Activated T-cell treated with anti-CD3 and anti-CD28 coated beads, Interleukin-2, amount 50 U/mL, for 72 hours (primary cell): ENCODE results near the gene EXOC3L1. TPM values are rescaled to one million over a fixed set of nuclear protein-coding genes. Genes with fewer than 3 reads are reported as not detected.

Source experiments
- ATAC-seq, 2 donors: fragments of 150-1000 bp; cut with Tn5 transposase; replicated peaks in 1 of 2; 2 replicates each; pipeline ENCODE4 v1.10.0; 2021; ENCODE audit warnings: moderate library complexity in 2 of 2, mild to moderate bottlenecking in 1 of 2
- DNase-seq, 2 donors: peaks; one replicate each; pipeline ENCODE4 v3.0.0; 2021 to 2022; ENCODE audit warnings: mixed read lengths in 1 of 2
- H3K27ac Mint-ChIP-seq: one replicate; pipeline ENCODE4 v1.8.0; 2022; ENCODE audit warnings: mild to moderate bottlenecking, moderate library complexity, mixed read lengths
- H3K27me3 Mint-ChIP-seq: one replicate; pipeline ENCODE4 v1.8.0; 2022; ENCODE audit warnings: low read depth, mixed read lengths
- H3K36me3 Mint-ChIP-seq, 2 donors: one replicate each; pipeline ENCODE4 v1.8.0; 2022; ENCODE audit warnings: mixed read lengths in 2 of 2, mild to moderate bottlenecking in 1 of 2; ENCODE audit not compliant: insufficient read depth in 2 of 2
- H3K4me1 Mint-ChIP-seq: one replicate; pipeline ENCODE4 v1.8.0; 2022; ENCODE audit warnings: low read depth, mixed read lengths
- H3K4me3 Mint-ChIP-seq, 2 donors: one replicate each; pipeline ENCODE4 v1.8.0; 2022; ENCODE audit warnings: mild to moderate bottlenecking in 2 of 2, mixed read lengths in 2 of 2, moderate library complexity in 2 of 2
- H3K9me3 Mint-ChIP-seq, 2 donors: one replicate each; pipeline ENCODE4 v1.8.0; 2022; ENCODE audit warnings: mixed read lengths in 2 of 2
- total RNA-seq, 2 donors: library from RNA; stranded (reverse); gene quantifications; one replicate each; pipeline ENCODE4 v1.2.3, GENCODE V29; 2022

EXOC3L1 gene
- total RNA-seq, 2 donors from 2014 or later = not detected

- peaks cover 63% of the 10 kb centered on the region for H3K4me1 Mint-ChIP-seq
- no peak overlapping the region for H3K27ac Mint-ChIP-seq
- peaks cover 0 to 5% of the 10 kb centered on the region in 2 donors for H3K36me3 Mint-ChIP-seq
- no peaks in the 10 kb centered on the region for H3K9me3 Mint-ChIP-seq
- DNase-seq = no peak
- H3K4me3 Mint-ChIP-seq = peak overlapping the region; percentile 22 to 43
- peaks cover 19% of the 10 kb centered on the region for H3K27me3 Mint-ChIP-seq
- ATAC-seq = no peak
Measured at GRCh38 chr16:67156143-67156844, 33.6 kb downstream of the EXOC3L1 start.

GRCh38 chr16:67155295-67156142 is 34.4 kb downstream of the EXOC3L1 start:
- ATAC-seq (peak; percentile 37), DNase-seq (peak; percentile 82 to 91)
- Mint-ChIP-seq H3K27me3 (peaks cover 23% of the 10 kb centered on the region), H3K27ac (no peak overlapping the region), H3K4me1 (peaks cover 60% of the 10 kb centered on the region), H3K4me3 (peak overlapping the region; percentile 78 to 82), H3K36me3 (peaks cover 0 to 1% of the 10 kb centered on the region in 2 donors), H3K9me3 (no peaks in the 10 kb centered on the region)

GRCh38 chr16:67154578-67155294 is 35.2 kb downstream of the EXOC3L1 start:
- H3K36me3 Mint-ChIP-seq = peaks cover 0 to 1% of the 10 kb centered on the region in 2 donors
- ATAC-seq = no peak
- H3K27ac Mint-ChIP-seq = no peak overlapping the region
- no peak for DNase-seq
- no peaks in the 10 kb centered on the region for H3K9me3 Mint-ChIP-seq
- H3K27me3 Mint-ChIP-seq = peaks cover 23% of the 10 kb centered on the region
- H3K4me1 Mint-ChIP-seq = peaks cover 57% of the 10 kb centered on the region
- peak overlapping the region; percentile 78 to 82 for H3K4me3 Mint-ChIP-seq

GRCh38 chr16:67151431-67152097 is 38.4 kb downstream of the EXOC3L1 start:
- Mint-ChIP-seq H3K9me3 (no peaks in the 10 kb centered on the region), H3K4me3 (peak overlapping the region; percentile 80 to 81), H3K36me3 (peaks cover 3 to 12% of the 10 kb centered on the region in 2 donors), H3K27me3 (peaks cover 23% of the 10 kb centered on the region), H3K27ac (no peak overlapping the region), H3K4me1 (peaks cover 34% of the 10 kb centered on the region)
- DNase-seq (no peak), ATAC-seq (no peak)

GRCh38 chr16:67150833-67151396 is 39.0 kb downstream of the EXOC3L1 start, which contains the start of gene B3GNT9:
Gene B3GNT9 (minus strand): TSS chr16:67150998. CDS start chr16:67150485, 513 bp downstream.
- Mint-ChIP-seq H3K9me3 (no peaks in the 10 kb centered on the region), H3K27me3 (peaks cover 23% of the 10 kb centered on the region), H3K4me1 (peaks cover 28% of the 10 kb centered on the region), H3K36me3 (peaks cover 3 to 12% of the 10 kb centered on the region in 2 donors), H3K27ac (peak within 1 kb of the TSS; percentile 68), H3K4me3 (peak within 1 kb of the TSS; percentile 80 to 81)
- ATAC-seq = peak; percentile 33 to 49
- peak in 1 of 2 donors; percentile 50 for DNase-seq

GRCh38 chr16:67150047-67150832 is 39.7 kb downstream of the EXOC3L1 start:
- Mint-ChIP-seq H3K9me3 (no peaks in the 10 kb centered on the region), H3K4me1 (peaks cover 21% of the 10 kb centered on the region), H3K27ac (no peak overlapping the region), H3K36me3 (peaks cover 3 to 13% of the 10 kb centered on the region in 2 donors), H3K4me3 (peak overlapping the region; percentile 80 to 81), H3K27me3 (peaks cover 20% of the 10 kb centered on the region)
- DNase-seq (peak; percentile 68 to 74), ATAC-seq (peak; percentile 83 to 87)

- peaks cover 3 to 13% of the 10 kb centered on the region in 2 donors for H3K36me3 Mint-ChIP-seq
- H3K27ac Mint-ChIP-seq = no peak overlapping the region
- H3K4me1 Mint-ChIP-seq = peaks cover 18% of the 10 kb centered on the region
- DNase-seq (no peak), ATAC-seq (no peak)
- no peaks in the 10 kb centered on the region for H3K9me3 Mint-ChIP-seq
- H3K4me3 Mint-ChIP-seq = peak overlapping the region; percentile 47 to 52
- H3K27me3 Mint-ChIP-seq = peaks cover 17% of the 10 kb centered on the region
Measured at GRCh38 chr16:67149276-67150046, 40.5 kb downstream of the EXOC3L1 start.

GRCh38 chr16:67148656-67149275 is 41.2 kb downstream of the EXOC3L1 start:
- peak overlapping the region; percentile 47 to 49 for H3K4me3 Mint-ChIP-seq
- peaks cover 15% of the 10 kb centered on the region for H3K4me1 Mint-ChIP-seq
- H3K36me3 Mint-ChIP-seq = peaks cover 3 to 12% of the 10 kb centered on the region in 2 donors
- no peak for DNase-seq
- ATAC-seq = no peak
- peaks cover 17% of the 10 kb centered on the region for H3K27me3 Mint-ChIP-seq
- H3K27ac Mint-ChIP-seq = no peak overlapping the region
- no peaks in the 10 kb centered on the region for H3K9me3 Mint-ChIP-seq

- peak overlapping the region in 1 of 2 donors; percentile 12 for H3K4me3 Mint-ChIP-seq
- no peak overlapping the region for H3K27ac Mint-ChIP-seq
- peaks cover 16% of the 10 kb centered on the region for H3K27me3 Mint-ChIP-seq
- no peaks in the 10 kb centered on the region for H3K9me3 Mint-ChIP-seq
- DNase-seq = no peak
- no peak for ATAC-seq
- H3K36me3 Mint-ChIP-seq = peaks cover 6 to 15% of the 10 kb centered on the region in 2 donors
- peaks cover 11% of the 10 kb centered on the region for H3K4me1 Mint-ChIP-seq
Measured at GRCh38 chr16:67148221-67148620, 41.7 kb downstream of the EXOC3L1 start.

GRCh38 chr16:67147437-67148140 is 42.3 kb downstream of the EXOC3L1 start:
- peaks cover 6 to 15% of the 10 kb centered on the region in 2 donors for H3K36me3 Mint-ChIP-seq
- no peak for ATAC-seq

More at GRCh38 chr16:67147437-67148140, 42.3 kb downstream of the EXOC3L1 start:
- H3K9me3 Mint-ChIP-seq = no peaks in the 10 kb centered on the region
- H3K27ac Mint-ChIP-seq = peak overlapping the region; percentile 49
- peaks cover 5% of the 10 kb centered on the region for H3K4me1 Mint-ChIP-seq
- H3K27me3 Mint-ChIP-seq = peaks cover 10% of the 10 kb centered on the region
- DNase-seq = no peak
- no peak overlapping the region for H3K4me3 Mint-ChIP-seq
